ENCODE results near the gene ZNF587.
"Not testable (repeated sequence)": the region's sequence is repeated elsewhere in the genome, so short reads cannot be mapped to it uniquely, and the experiment has no call there.

ZNF587 gene

GRCh38 chr19:57823155-57823554 lies 26.5 kb upstream of the ZNF587 start:
- DNase-seq (ENCODE audit: low read depth): not testable (repeated sequence)

GRCh38 chr19:57823608-57824007 lies 26.1 kb upstream of the ZNF587 start:
- not testable (repeated sequence) for DNase-seq (ENCODE audit: low read depth)

- DNase-seq (ENCODE audit: low read depth): no peak
Measured at GRCh38 chr19:57825511-57825910, 24.1 kb upstream of the ZNF587 start.

- DNase-seq (ENCODE audit: low read depth): no peak
Measured at GRCh38 chr19:57829316-57829715, 20.3 kb upstream of the ZNF587 start.

- peak; percentile 40 for DNase-seq (ENCODE audit: low read depth)
Measured at GRCh38 chr19:57830071-57830602, 19.5 kb upstream of the ZNF587 start, which contains the start of gene ZNF587B. ZNF587B (plus strand) TSS chr19:57830299; CDS start chr19:57830529, 230 bp downstream.

- not testable (repeated sequence) for DNase-seq (ENCODE audit: low read depth)
Measured at GRCh38 chr19:57836991-57837390, 12.7 kb upstream of the ZNF587 start.

- not testable (repeated sequence) for DNase-seq (ENCODE audit: low read depth)
Measured at GRCh38 chr19:57838622-57839191, 11.0 kb upstream of the ZNF587 start.

GRCh38 chr19:57841122-57841763 lies 8.4 kb upstream of the ZNF587 start:
- DNase-seq (ENCODE audit: low read depth): no peak

- peak; percentile 15 for DNase-seq (ENCODE audit: low read depth)
Measured at GRCh38 chr19:57847164-57847563, 2.5 kb upstream of the ZNF587 start.

- not testable (repeated sequence) for DNase-seq (ENCODE audit: low read depth)
Measured at GRCh38 chr19:57849162-57849665, 445 bp upstream of the ZNF587 start.

GRCh38 chr19:57850553-57851017 lies 926 bp downstream of the ZNF587 start:
- DNase-seq (ENCODE audit: low read depth): no peak

- not testable (repeated sequence) for DNase-seq (ENCODE audit: low read depth)
Measured at GRCh38 chr19:57851812-57852603, 2.3 kb downstream of the ZNF587 start.

- DNase-seq (ENCODE audit: low read depth): not testable (repeated sequence)
Measured at GRCh38 chr19:57854117-57854516, 4.5 kb downstream of the ZNF587 start.

- not testable (repeated sequence) for DNase-seq (ENCODE audit: low read depth)
Measured at GRCh38 chr19:57862351-57862750, 12.7 kb downstream of the ZNF587 start.

- no peak for DNase-seq (ENCODE audit: low read depth)
Measured at GRCh38 chr19:57867868-57868492, 18.3 kb downstream of the ZNF587 start.

GRCh38 chr19:57869655-57870054 lies 20.0 kb downstream of the ZNF587 start:
- not testable (repeated sequence) for DNase-seq (ENCODE audit: low read depth)

- no peak for DNase-seq (ENCODE audit: low read depth)
Measured at GRCh38 chr19:57870225-57870624, 20.6 kb downstream of the ZNF587 start.

GRCh38 chr19:57872450-57872849 lies 22.8 kb downstream of the ZNF587 start:
- DNase-seq (ENCODE audit: low read depth): no peak

GRCh38 chr19:57873883-57874799 lies 24.5 kb downstream of the ZNF587 start:
- not testable (repeated sequence) for DNase-seq (ENCODE audit: low read depth)

- no peak for DNase-seq (ENCODE audit: low read depth)
Measured at GRCh38 chr19:57886046-57886445, 36.4 kb downstream of the ZNF587 start.
